ENCODE measurements around the gene PHF10. TPM values are rescaled to one million over a fixed set of nuclear protein-coding genes. Genes with fewer than 3 reads are reported as not detected.

Gene PHF10
- total and polyA plus RNA-seq, 2 donors (not counting 3 experiments of a cell fraction or from before 2014, with no cell fraction given) = 19.1 to 62.4 TPM

DNA sequence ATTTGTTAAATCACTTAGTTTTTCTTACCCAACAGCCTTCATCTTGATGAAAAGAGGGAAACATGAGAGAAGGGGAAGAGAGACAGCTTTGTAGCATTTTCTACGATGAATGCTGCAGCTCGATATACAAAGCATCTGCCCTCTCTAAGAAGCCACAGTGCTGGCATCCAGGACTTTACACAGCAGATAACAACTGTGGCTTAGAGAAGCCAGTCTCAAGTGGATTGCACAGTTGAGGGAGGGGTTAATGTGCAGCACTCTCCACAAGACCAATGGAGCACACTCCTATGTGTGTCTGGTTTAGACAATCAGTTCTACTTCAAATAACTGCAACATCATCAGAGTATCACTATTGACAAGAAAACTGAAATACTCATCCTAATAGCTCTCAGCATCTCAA, 16.5 kb downstream of the PHF10 start:
- H3K9me1 ChIP-seq (replicated peaks; ENCODE audit: control insufficient read depth, extremely low read depth, insufficient read depth, low read length) = no peaks in the 10 kb centered on the region
- H3K36me3 ChIP-seq (ENCODE audit: control insufficient read depth in 2 of 2, extremely low read depth in 1 of 2, insufficient read depth in 2 of 2, low read length in 2 of 2) = peaks cover 2 to 18% of the 10 kb centered on the region in 2 experiments
- no peak overlapping the region for H3K4me3 ChIP-seq (replicated peaks in 1 of 3; ENCODE audit: insufficient read depth in 1 of 3, low read depth in 1 of 3, low read length in 3 of 3)
- peaks cover 27% of the 10 kb centered on the region for H3K79me2 ChIP-seq (ENCODE audit: control insufficient read depth, insufficient read depth, low read length)
- H2AFZ ChIP-seq (ENCODE audit: low read depth, low read length) = no peak overlapping the region
- H3K9ac ChIP-seq (replicated peaks; ENCODE audit: extremely low read depth, insufficient read depth, low read length) = no peak overlapping the region
- H3K27ac ChIP-seq (ENCODE audit: insufficient read depth, low read depth, low read length) = no peak overlapping the region
- no peak for FAIRE-seq
- H3K4me2 ChIP-seq (ENCODE audit: insufficient read depth, low read length) = no peak overlapping the region
- BruUV-seq (replicated peaks) = no TSS peak
- dilution Hi-C loops (cut with MboI; ENCODE audit: extremely low pct_ligation_motif_present, low sequenced_read_pairs) (no loop called here), intact Hi-C loops (cut with micrococcal nuclease) (no loop called here)
- no peak for DNase-seq (ENCODE audit: low read depth, low spot score)
- H3K9me3 ChIP-seq (replicated peaks; ENCODE audit: control insufficient read depth, insufficient read depth, low read length) = no peaks in the 10 kb centered on the region
- peaks cover 20% of the 10 kb centered on the region for H3K4me1 ChIP-seq (ENCODE audit: control insufficient read depth, extremely low read depth, insufficient read depth, low read length)
- no peaks in the 10 kb centered on the region for H4K20me1 ChIP-seq (replicated peaks; ENCODE audit: control insufficient read depth, extremely low read depth, insufficient read depth, low read length)
- CTCF ChIA-PET = interaction anchor here (1.8 to 3.6 kb wide), 3 partner anchors 11 to 196 kb away, joined by 6 to 18 read pairs (median 17); no protein-coding TSS in a partner anchor
- POLR2A ChIA-PET = no interaction called here
- TF ChIP-seq, protein P1, sequence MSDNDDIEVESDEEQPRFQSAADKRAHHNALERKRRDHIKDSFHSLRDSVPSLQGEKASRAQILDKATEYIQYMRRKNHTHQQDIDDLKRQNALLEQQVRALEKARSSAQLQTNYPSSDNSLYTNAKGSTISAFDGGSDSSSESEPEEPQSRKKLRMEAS (IDR thresholded peaks at IDR 0.05; ENCODE audit: insufficient read depth, insufficient read length) = no peak
- TF ChIP-seq POLR2AphosphoS5 (IDR thresholded peaks at IDR 0.05; ENCODE audit: insufficient read depth, low read depth, low read length) (no peak), GATA2 (IDR thresholded peaks at IDR 0.05; ENCODE audit: insufficient read depth, insufficient read length, low read depth, low read length) (no peak)
- TF ChIP-seq, protein P2, sequence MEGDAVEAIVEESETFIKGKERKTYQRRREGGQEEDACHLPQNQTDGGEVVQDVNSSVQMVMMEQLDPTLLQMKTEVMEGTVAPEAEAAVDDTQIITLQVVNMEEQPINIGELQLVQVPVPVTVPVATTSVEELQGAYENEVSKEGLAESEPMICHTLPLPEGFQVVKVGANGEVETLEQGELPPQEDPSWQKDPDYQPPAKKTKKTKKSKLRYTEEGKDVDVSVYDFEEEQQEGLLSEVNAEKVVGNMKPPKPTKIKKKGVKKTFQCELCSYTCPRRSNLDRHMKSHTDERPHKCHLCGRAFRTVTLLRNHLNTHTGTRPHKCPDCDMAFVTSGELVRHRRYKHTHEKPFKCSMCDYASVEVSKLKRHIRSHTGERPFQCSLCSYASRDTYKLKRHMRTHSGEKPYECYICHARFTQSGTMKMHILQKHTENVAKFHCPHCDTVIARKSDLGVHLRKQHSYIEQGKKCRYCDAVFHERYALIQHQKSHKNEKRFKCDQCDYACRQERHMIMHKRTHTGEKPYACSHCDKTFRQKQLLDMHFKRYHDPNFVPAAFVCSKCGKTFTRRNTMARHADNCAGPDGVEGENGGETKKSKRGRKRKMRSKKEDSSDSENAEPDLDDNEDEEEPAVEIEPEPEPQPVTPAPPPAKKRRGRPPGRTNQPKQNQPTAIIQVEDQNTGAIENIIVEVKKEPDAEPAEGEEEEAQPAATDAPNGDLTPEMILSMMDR (IDR thresholded peaks at IDR 0.05; ENCODE audit: extremely low read depth in 1 of 2, insufficient read depth in 1 of 2, low read depth in 1 of 2, low read length in 2 of 2) = no peak
- H3K27me3 ChIP-seq (ENCODE audit: control insufficient read depth in 2 of 2, insufficient read depth in 2 of 2, low read length in 2 of 2) = no peaks in the 10 kb centered on the region

DNA sequence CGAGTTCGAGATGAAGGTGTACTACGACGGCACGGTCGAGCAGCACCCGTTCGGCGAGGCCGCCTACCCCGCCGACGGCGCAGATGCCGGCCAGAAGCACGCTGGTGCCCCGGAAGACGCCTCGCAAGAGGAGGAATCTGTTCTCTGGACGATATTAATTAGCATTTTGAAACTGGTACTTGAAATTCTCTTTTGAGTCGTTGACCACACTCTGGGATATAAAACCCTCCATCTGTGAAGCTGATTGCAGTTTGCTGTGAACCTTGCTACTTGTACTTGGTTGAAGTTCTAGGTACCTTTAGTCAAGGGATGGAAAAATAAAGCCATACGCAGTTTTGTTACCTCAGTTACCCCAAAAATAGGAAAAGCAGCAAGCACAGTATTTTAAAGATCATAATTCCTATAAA, 21.5 kb downstream of the PHF10 start:
- Histone ChIP-seq H3K27me3 (ENCODE audit: control insufficient read depth in 2 of 2, insufficient read depth in 2 of 2, low read length in 2 of 2) (no peaks in the 10 kb centered on the region), H3K27ac (ENCODE audit: insufficient read depth, low read depth, low read length) (peak overlapping the region; percentile 76), H3K36me3 (ENCODE audit: control insufficient read depth in 2 of 2, extremely low read depth in 1 of 2, insufficient read depth in 2 of 2, low read length in 2 of 2) (peaks cover 0 to 7% of the 10 kb centered on the region in 2 experiments), H3K4me1 (ENCODE audit: control insufficient read depth, extremely low read depth, insufficient read depth, low read length) (peaks cover 51% of the 10 kb centered on the region), H3K9me1 (replicated peaks; ENCODE audit: control insufficient read depth, extremely low read depth, insufficient read depth, low read length) (no peaks in the 10 kb centered on the region), H4K20me1 (replicated peaks; ENCODE audit: control insufficient read depth, extremely low read depth, insufficient read depth, low read length) (no peaks in the 10 kb centered on the region), H3K4me3 (replicated peaks in 1 of 3; ENCODE audit: insufficient read depth in 1 of 3, low read depth in 1 of 3, low read length in 3 of 3) (peak overlapping the region; percentile 50 to 84 (median 70)), H3K79me2 (ENCODE audit: control insufficient read depth, insufficient read depth, low read length) (peaks cover 56% of the 10 kb centered on the region), H3K9me3 (replicated peaks; ENCODE audit: control insufficient read depth, insufficient read depth, low read length) (no peaks in the 10 kb centered on the region), H3K4me2 (ENCODE audit: insufficient read depth, low read length) (peak overlapping the region; percentile 80), H2AFZ (ENCODE audit: low read depth, low read length) (no peak overlapping the region), H3K9ac (replicated peaks; ENCODE audit: extremely low read depth, insufficient read depth, low read length) (peak overlapping the region; percentile 91)
- dilution Hi-C loops (cut with MboI; ENCODE audit: extremely low pct_ligation_motif_present, low sequenced_read_pairs) = no loop called here
- POLR2A ChIA-PET = interaction anchor here (0.7 to 1.6 kb wide), 2 partner anchors 33 to 49 kb away, joined by 3 to 6 read pairs; no protein-coding TSS in a partner anchor
- intact Hi-C loops (cut with micrococcal nuclease) = loop anchor here (1.0 to 5.0 kb wide), 7 partner anchors 20 to 852 kb away; partner anchors contain the start of genes DYNLT2, ERMARD, FAM120B and TBP
- TSS peak; percentile 36 for BruUV-seq (replicated peaks)
- no peak for DNase-seq (ENCODE audit: low read depth, low spot score)
- CTCF ChIA-PET = interaction anchor here (2.0 kb wide), 1 partner anchor 10 kb away, joined by 7 read pairs; no protein-coding TSS in a partner anchor
- no peak for TF ChIP-seq EZH2 (IDR thresholded peaks at IDR 0.05; ENCODE audit: borderline replicate concordance, low read depth, low read length, severe bottlenecking)
- no peak for TF ChIP-seq POLR2AphosphoS5 (IDR thresholded peaks at IDR 0.05; ENCODE audit: insufficient read depth, low read depth, low read length)
- no peak for TF ChIP-seq GATA2 (IDR thresholded peaks at IDR 0.05; ENCODE audit: insufficient read depth, insufficient read length, low read depth, low read length)
- no peak for TF ChIP-seq MYC (IDR thresholded peaks at IDR 0.05; ENCODE audit: low read depth, low read length)
- no peak for TF ChIP-seq JUN (IDR thresholded peaks at IDR 0.05; ENCODE audit: borderline replicate concordance, insufficient read depth, insufficient read length, low read depth)
- no peak for TF ChIP-seq POLR2A (IDR thresholded peaks at IDR 0.05; ENCODE audit: low read depth, low read length)
- TF ChIP-seq, protein P2 (IDR thresholded peaks at IDR 0.05; ENCODE audit: extremely low read depth in 1 of 2, insufficient read depth in 1 of 2, low read depth in 1 of 2, low read length in 2 of 2) = no peak
- TF ChIP-seq, protein P1 (IDR thresholded peaks at IDR 0.05; ENCODE audit: insufficient read depth, insufficient read length) = no peak
- no peak for TF ChIP-seq FOS (IDR thresholded peaks at IDR 0.05; ENCODE audit: borderline replicate concordance, insufficient read depth, low read length)
- FAIRE-seq = no peak
